Stimulated activated CD4-positive, alpha-beta T cell treated with anti-CD3 and anti-CD28 coated beads, TNF-alpha, amount 100 ng/mL, for 1 hour (primary cell): ENCODE data around the gene CD53.
"Not testable (repeated sequence)": the region's sequence is repeated elsewhere in the genome, so short reads cannot be mapped to it uniquely, and the experiment has no call there.

ENCODE experiments used
- DNase-seq, 3 donors: peaks; one replicate each; pipeline ENCODE4 v3.0.0-alpha.2; 2020; ENCODE audit warnings: low read depth in 3 of 3, low spot score in 1 of 3

Gene CD53

GRCh38 chr1:110914676-110915075, 41.7 kb downstream of the CD53 start:
- DNase-seq, result no peak

DNA sequence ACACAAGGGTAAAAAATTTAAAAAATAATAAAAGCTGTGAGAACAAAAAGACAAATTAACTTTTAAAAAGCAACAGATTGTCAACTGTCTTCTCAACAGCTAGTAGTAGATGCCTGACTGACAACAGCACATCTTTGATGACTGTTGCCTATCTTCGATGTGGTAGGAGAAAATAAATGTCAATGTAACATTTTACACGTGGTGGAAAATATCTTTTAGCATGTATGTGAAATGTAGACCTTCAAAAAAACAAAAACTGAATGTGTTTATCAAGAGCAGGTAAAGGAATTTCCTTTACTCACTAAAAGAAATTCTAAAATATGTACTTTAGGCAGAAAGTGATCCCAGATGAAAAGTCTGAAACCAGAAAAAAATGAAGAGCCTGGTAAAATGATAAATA, 42.9 kb downstream of the CD53 start:
- no peak for DNase-seq

DNA sequence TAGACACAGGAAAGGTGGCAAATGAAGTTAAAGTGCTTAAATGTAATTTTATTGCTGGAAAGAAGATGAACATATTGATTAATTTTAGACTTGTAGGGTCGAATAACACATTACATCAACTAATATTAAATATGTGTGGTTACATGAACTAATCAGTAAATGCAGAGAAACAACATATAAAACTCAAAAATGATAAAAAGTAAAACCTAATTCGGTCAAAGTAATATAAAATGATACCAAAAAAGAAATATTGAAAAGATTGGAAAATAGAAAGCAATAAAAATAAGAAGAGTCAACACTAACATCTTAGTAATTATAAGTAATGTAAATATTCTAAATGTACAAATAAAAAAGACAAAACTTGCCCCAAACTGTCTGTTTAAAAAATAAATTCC, 43.3 kb downstream of the CD53 start:
- DNase-seq, result no peak

DNA sequence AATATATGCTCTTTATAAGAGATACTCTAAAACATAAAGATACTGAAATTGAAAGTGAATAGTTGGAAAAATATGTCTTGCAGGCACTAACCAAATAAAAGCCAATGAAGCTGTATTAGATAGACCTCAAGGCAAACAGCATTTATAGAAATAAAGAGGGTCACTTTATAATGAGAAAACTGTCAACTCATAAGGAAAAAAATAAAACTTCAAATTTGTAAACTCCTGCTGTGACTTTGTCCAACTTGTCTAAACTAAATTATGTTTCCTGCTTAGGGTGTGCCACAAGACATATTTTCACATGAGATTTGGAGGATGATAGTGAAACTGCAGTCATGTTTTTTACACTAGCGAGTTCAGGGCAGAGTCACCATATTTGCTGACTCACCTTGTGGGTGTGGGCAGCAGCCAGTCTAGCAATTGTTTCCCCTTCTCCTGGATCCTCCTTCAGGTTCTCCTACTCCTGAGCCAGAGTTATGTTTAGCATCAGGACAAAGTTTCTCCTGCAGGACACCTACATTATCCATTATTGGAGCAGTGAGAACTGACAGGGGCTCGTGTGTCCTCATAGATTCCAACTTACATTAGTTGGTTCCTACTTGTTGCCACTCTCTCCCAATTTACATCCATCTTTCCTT, 43.8 kb downstream of the CD53 start:
- DNase-seq, result no peak

GRCh38 chr1:110918016-110918415, 45.1 kb downstream of the CD53 start:
- DNase-seq, result no peak

DNA sequence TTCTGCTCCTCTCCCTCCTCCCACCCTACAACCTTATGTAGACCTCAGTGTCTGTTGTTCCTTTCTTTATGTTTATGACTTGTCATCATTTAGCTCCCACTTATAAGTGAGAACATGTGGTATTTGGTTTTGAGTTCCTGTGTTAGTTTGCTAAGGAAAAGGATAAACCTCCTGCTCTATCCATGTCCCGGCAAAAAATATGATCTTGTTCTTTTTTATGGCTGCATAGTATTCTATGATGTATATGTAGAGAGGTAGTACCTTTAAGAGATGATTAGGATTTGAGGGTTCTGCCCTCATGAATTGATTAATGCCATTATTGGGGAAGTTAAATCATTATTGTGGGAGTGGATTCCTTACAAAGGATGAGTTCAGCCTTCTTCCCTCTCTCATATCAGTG, 49.0 kb downstream of the CD53 start:
- no peak for DNase-seq

DNA sequence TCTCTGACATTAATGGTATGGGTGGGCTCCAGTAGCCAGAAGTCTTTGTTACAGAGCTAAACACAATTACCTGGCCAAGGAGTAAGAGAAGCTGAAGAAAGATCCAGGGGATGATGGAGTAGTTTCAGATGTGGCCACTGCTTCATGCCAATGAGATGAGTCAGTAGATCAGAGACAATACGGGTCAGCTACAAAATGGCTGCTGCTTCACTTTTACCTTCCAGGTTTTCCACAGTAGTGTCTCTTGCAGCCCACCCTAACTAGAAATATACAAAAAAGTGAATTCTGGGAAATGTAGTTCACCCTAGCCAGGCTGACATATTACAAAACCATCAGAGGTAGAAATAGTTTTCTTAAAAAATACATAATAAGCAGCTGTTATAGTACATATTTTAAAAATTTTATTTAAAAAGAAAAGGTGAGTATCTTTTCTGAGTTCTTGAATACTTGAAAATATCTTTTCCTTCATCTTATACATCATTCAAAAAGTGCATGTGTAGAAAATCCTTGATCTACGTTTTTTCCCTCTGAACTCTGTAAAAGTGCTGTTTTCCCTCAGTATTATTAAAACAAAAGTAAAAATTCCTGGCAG, 54.6 kb downstream of the CD53 start:
- DNase-seq, result no peak

GRCh38 chr1:110928191-110928590, 55.2 kb downstream of the CD53 start:
- no peak for DNase-seq

DNA sequence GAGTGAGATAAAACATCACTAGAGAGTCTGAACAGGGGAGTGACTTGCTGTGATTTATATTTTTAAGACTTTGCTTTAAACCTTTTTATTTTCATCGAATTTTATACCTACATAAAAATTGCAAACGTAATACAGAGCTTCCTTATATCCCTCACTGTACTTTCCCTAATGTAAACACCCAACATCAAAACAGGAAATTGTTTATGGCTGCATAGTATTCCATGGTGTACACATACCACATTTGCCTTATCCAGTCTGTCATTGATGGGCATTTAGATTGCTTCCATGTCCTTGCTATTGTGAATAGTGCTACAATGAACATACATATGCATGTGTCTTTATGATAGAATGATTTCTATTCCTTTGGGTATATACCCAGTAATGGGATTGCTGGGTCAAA, 56.0 kb downstream of the CD53 start:
- no peak for DNase-seq

GRCh38 chr1:110931097-110931496, 58.1 kb downstream of the CD53 start:
- DNase-seq, result not testable (repeated sequence)

- no peak for DNase-seq
Measured at GRCh38 chr1:110936567-110936966, 63.6 kb downstream of the CD53 start.

- no peak for DNase-seq
Measured at GRCh38 chr1:110944806-110945205, 71.9 kb downstream of the CD53 start.

DNA sequence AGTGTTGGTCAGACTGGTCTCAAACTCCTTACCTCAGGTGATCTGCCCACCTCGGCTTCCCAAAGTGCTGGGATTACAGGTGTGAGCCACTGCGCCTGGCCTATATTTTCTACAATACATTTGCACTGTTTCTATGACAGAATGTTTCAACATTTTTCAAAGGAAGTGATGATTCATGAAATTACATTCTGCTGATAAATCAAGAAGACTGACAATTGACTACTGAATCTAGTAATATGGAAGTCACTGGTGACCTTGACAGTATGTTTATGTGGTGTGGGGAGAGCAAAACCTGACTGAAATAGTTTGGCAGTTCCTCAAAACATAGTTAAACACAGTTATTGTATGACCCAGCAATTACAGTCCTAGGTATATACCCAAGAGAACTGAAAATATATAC, 72.7 kb downstream of the CD53 start:
- no peak for DNase-seq

DNA sequence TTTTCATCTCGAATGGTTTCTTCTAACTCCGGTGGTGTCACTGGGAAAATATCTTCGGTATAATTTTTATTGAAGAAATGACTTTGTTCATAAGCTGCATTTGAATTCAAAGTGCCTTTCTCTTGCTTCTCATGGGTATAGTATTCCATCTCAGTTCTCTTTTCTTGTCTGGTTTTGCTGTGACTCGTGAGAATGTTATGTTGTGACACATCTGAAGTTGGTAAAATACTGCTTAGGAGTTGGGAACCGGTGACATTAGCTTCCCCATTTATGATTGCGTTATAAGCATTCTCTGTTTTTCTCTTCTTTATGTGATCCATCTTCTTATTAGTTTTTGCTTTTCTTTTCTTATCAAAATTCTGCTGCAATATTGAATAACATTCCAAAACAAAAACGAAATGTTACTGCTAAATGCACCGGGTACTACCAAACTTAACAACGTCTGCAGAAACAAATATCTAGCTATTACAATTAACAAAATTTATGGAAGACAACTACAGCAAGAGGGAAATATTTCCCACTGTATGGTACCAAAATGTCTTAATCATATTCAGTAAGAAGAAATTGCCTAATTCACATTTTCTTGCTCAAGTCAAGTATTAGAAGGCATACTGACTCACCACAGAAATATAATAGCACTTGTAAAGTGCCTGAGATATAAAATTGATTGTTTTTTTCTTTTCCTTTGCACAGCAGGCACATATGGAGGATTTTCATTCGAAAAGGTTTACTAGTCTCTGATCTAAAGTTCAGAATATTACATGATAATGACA, 75.3 kb downstream of the CD53 start:
- no peak for DNase-seq
